T-helper 1 cell (primary cell): Measurements from ENCODE around the gene STPG3.

Experiments
- DNase-seq, 5 donors: peaks; one replicate each; pipeline ENCODE4 v3.0.0-alpha.2; 2012 to 2020

The STPG3 gene

DNA sequence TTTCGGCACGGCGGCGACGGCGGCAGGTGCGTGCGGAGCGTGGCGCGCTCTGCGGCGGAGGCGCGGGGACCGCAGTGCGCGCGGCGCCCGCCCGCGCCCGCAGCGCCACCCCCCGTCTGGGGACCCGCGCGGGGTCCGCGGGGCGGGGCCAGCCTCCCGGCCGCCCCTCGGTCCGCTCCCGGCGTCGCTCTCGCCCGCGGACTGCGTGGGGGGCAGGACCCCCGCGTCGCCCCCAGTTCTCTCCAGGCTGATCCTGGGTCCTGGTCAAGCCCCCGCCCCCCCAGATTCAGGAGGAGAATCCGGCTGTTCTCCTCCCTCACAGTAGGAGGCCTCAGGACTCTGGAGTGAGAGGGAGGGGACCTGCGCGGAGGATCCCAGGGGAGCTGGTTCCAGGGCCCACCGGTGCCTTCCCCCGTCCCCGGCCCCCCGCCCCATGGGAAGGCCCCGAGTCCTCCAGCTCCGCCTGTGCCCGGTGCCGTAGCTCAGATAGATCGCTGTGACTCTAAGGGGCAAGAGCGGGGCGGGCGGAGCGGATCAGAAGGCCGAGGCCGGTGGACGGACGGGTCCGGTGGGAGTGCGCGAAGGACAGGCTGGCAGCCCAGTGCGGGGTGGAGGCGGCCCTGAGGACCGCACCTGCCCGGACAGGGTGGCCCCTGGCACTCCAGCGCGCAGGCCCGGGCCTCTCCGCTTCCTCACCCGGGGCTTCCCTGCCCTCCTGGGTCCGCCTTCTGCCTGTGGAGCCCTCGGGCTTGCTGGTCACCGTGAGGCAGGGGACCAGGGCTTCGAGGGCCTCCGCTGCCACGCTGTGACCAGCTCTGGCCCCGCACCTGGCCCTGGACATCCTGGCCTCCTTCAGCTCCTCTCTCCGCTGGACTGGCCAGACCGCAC is 28.7 kb upstream of the STPG3 start, which contains the start of gene RNF208:
Gene RNF208, minus strand, starts transcription at position 51 of the 888 bp plus-strand sequence. CDS start 1,028 bp downstream, outside the sequence.
- no peak for DNase-seq

DNA sequence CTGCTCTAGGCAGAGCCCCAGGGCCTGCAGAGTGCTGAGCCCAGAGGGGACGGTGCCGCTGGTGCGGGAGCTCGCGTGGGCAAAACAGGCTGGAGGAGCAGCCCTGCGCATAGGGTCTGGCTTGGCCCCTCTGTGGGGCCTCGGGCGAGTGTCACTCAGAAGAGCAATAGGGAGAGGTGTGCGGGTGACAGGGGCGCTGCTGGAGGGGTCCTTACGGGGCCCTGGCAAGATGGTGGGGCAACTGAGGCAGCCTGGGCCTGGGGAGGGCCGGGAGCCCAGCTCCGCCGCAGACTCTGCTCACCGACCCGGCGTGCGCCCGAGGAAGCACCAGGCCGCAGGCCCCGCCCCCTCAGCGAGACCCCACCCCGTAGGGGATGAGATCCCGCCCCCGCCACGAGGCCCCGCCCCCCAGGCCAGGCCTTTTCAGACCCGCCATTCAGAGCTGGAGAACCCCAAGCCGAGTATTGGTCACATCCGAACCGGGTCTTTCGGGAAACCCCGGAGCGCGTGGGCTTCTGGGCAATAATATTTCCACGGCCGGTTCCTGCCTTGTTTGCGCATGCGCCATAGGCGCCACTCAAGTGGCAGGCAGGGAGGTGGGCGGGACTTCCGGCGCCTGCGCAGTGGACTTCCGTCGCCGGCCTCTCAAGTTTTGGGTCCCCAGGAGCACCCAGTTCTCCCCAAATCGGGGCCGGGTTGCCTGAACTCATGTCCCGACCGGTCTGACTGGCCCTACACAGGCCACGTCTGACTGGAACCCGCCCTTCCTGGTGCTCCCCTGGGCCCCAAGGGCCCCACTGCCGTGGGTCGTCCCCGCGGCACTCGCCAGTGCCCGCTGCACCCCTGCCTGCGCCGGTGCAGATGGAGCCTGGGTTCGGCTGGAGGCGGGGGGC is 27.8 kb upstream of the STPG3 start:
- peak; percentile 95 to 99 (median 97) for DNase-seq

DNA sequence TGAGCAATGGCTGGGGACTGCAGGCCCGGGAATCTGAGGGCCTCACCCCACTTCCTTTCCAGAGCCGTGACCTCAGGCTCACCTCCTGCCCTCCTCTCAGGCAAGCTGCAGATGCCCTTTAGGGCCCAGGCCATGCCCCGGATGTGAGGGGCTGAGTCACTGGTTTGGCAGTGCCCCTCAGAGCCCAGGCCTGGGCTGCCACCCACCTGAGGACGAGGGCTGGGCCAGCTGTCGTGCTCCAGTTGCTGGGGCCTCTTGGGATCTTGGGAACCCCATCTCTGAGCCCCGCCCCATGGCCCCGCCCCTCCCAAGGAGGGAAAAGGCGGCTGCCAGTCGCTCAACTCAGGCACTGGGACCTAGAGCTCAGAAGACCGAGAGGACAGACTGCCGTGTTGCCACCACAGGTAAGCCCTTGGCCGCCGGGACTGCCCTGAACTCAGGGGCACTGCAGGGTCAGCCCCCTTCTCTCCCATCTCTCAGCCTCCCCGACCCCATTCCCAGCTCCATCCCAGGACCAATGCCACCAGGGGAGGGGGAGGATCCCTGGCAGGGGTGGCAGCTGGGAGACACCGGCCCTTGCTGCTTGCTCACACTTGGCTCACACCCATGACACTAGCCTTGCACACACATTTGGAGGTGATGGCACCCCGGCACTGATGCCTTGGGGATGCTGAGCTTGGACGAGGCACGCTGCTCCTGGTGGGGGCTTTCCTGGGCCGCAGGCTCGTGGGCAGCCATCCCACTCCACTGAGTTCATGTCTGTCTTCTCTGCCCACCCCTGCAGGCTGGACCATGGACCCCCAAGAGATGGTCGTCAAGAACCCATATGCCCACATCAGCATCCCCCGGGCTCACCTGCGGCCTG is 26.0 kb upstream of the STPG3 start, which contains the start of gene CYSRT1:
Gene CYSRT1, plus strand, starts transcription at position 345 of the 865 bp plus-strand sequence. Its CDS starts 448 bp downstream, at position 793.
- no peak for DNase-seq

DNA sequence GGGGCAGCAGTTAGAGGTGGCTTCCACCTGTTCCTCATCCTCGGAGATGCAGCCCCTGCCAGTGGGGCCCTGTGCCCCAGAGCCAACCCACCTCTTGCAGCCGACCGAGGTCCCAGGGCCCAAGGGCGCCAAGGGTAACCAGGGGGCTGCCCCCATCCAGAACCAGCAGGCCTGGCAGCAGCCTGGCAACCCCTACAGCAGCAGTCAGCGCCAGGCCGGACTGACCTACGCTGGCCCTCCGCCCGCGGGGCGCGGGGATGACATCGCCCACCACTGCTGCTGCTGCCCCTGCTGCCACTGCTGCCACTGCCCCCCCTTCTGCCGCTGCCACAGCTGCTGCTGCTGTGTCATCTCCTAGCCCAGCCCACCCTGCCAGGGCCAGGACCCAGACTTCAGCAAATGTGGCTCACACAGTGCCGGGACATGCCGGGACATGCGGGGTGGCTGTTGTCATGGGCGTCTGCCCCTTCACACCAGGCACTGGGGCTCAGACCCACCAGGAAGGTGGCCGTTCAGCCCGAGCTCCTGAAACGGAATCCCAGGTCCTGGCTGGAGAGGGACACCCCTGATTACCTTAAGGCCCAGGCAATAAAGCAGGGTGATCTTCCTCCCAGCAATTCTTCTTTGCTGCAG is 25.3 kb upstream of the STPG3 start:
- no peak for DNase-seq

DNA sequence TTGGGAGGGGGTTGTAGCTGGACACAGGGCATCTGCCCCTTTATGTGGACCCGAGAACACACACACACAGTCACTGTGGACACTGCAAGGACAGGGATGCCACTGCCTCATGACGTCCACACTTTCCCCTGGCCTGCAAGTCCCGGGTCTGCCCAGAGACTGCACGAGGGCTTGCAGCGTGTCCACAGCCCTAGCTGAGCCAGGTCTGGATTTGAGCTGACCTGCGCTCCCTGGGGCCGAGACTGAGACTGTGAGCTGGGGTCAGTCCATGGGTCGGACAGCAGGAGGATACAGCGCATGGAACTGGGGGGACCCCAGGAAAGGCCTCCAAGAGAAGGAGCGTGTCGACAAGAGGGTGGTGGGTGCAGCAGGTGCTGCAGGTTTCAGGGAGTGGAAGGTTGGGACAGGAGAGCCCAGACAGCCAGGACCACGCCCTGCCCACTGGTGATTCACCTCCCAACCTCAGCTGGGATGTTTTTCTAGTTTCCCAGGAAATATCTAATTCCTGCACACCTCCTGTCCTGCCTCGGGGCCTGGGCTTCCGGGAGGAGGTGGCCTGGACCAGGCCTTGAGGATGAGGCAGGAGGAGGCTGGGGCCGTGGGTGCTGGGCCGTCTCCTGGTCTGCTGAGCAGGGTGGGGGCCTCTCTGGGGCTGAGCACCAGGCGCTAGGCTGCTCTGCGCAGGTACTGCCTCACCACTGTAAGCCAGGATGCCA is 24.6 kb upstream of the STPG3 start:
- no peak for DNase-seq

DNA sequence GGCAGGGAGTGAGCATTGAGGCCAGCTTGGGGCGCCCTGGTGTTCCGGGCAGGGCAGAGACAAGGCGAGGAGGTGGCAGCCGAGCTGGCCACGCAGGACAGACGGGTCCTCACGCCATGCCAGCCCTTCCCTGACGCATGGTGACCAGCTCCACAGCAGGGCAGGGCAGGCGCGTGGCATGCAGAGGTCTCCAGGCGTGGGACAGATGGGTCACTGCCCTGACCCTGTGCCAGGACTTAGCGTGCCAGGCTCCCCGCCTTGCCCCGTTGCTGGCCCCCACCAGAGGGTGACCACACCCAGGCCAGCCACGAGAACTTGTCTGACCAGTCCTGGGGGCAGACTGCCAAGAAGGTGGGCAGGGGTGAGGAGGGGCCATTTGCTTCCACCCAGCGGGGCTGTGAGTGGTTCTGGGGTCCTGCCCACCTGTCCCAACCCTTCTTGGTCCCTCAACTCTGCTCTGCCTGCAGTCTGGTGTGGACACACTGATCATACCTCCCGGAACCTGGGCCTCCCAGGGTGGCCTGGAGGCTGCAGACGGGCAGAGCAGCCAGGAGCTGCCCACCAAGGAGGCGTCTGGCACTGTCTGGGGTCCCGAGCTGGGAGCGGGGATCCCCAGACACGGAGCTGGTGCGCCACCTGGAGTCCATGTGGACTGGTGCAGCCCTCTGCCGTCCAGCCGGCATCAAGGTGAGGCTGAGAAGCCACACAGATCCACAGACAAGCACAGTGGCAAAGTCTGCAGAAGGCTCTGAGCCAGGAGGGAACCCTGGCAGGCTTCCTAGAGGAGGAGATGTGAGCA is 23.8 kb upstream of the STPG3 start, which contains the start of gene RNF224:
Gene RNF224, plus strand, starts transcription at position 449 of the 799 bp plus-strand sequence. CDS start 834 bp downstream, outside the sequence.
- peak; percentile 55 to 78 (median 75) for DNase-seq

DNA sequence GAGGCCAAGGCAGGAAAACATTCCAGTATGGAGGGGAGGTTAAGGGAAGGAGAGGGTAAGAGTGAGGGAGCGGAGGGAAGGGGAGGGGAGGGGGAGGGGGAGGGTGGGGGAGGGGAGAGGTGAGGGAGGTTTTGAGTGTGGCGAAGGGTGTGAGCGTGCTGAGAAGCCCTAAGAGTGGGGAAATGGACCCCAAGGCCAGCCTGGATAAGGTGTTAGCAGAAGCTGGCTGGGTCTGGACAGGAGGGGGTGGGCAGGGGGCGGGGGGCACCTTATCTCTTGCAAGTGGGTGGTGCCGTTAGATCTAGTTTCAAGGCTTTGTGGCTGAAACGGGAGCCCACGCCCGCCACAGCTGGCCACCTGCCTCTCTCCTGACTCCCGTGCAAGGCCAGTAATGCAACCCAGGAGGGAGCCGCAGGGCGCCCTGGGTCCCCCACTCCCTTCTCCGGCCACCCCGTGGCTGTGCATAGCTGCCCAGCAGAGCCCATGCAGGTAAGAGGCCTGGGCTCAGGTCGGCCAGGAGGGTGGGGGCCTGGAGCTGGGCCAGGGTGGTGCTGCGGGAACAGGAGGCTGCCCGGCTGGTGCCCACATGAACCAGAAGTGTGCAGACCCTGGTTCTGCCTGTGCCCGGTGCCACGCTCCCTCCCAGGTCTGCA is 23.1 kb upstream of the STPG3 start:
- DNase-seq, result no peak

DNA sequence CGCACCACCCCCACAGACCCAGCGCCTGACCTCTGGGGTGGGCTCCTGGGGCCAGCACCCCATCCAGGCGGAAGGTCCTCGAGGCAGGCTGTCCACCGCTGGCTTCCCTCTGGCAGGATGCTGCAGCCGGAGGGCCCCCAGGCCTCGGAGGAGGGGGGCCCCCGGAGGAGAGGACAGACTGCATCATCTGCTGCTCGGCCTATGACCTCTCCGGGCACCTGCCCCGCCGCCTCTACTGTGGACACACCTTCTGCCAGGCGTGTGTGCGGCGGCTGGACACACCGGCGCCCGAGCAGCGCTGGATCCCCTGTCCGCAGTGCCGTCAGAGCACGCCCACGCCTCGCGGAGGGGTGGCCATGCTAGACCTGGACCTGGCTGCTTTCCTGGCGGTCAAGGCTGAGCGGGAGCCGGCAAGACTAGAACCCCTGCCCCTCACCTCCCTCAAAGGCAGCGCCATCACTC is 22.5 kb upstream of the STPG3 start:
- no peak for DNase-seq

DNA sequence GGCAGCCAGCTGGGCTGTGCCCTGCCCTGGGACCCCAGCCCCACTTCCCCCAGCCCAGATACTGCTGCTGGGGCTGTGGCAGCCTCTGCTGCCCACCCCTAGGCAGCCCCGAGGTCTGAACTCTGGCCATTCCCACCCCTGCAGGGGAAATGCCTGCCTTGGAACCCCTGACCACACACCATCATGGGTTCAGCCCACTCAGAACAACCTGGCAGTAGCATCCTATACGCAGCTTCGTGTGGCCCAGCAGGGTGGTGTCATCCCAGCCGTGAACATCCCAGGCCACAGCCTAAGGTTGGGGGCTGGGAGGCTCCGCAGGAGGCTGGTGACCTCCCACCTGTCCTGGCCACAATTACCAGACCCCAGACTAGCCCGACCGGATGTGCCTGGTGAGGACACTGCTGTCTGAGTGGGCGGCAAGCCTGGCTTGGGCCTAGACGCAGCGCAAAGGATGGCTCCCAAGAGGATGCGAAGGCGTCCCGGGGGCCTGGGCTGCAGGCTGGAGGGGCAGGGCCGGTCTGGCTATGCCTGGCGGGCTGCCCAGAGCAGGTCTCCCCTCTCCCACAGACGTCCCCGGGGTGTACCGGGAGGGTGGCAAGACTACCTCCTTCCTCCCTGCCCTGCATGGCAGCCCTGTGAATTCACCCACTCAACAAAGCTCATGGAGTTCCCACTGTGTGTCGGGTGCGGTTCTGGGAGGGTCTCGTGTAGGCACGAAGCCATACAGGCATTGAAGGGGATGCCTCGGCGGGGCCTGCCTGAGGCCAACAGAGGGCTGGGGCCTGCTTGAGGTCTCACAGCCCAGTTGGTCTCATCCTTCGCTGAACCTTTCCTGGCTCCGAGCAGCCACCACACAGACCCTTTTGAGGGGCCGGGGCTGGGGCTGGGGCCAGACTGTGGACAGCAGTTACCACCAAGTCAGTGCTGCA is 21.9 kb upstream of the STPG3 start:
- no peak for DNase-seq

DNA sequence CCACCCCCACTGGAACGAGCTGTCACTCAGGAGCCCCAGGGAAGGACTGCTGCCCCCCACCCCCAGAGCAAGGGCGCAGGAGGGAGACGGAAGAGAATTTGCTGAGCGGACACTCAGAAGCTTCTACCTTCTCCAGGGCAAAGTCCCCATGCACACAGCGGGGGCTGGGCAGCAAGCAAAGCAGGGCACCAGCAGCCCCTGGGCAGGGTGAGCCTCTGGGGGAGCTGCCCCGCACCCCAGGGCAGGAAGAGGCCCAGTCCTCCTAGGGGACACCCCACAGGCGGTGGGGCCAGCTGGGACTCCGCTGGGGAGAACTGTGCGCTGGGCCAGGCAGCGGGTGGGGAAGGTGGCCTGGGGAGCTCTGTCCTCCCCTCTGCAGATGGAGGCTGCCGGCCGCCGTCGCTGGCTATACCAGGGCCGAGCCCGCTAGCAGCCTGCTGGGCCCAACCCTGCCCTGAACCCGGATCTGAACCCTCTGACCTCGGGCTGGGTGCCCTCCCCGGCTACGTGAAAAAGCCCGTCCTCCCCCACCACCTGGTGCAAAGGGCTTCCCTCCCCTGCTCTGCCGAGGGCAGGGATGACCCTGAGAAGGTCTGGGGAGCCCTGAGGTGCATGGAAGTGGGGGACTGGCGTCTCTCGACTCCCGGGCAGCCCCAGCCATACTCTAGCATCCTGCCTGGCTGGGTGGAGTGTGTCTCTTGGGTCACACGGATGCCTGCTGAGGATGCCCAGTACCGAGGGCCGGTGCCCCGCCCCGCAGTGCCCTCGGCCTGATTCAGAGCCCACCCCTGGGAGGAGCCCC is 21.0 kb upstream of the STPG3 start:
- DNase-seq, result no peak

DNA sequence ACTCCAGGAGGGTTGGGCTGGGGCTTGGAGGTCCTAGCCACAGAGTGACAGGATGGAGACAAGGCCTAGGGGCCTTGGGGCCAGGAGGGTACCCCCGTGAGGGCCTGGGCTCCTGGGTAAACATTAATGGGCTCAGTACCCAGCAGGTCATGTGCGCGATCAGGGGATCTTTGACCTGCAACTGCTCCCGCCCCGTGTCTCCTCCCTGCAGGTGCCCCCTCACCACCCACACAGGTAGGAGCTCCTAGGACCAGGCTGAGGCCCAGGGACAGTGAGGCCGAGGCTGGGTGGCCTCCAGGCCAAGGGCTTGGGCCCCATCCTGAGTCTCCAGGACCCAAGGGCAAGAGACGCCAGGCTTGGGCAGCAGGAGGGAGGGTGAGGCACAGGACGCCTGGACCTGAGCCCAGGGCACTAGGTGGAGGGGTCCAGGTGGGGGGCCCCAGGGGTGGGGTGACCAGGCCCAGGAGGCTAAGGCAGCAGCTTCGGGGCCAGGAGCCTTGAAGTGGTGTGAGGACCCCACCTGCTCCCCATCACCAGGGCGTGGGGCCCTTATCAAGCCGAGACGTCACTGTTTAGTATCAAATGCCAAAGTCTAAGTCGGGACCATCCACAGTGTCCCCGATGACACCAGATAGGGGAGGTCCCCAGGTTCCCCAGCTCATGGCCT is 20.2 kb upstream of the STPG3 start, which contains the start of gene SLC34A3:
Gene SLC34A3, plus strand, starts transcription at position 197 of the 667 bp plus-strand sequence. CDS start 802 bp downstream, outside the sequence.
- no peak for DNase-seq

DNA sequence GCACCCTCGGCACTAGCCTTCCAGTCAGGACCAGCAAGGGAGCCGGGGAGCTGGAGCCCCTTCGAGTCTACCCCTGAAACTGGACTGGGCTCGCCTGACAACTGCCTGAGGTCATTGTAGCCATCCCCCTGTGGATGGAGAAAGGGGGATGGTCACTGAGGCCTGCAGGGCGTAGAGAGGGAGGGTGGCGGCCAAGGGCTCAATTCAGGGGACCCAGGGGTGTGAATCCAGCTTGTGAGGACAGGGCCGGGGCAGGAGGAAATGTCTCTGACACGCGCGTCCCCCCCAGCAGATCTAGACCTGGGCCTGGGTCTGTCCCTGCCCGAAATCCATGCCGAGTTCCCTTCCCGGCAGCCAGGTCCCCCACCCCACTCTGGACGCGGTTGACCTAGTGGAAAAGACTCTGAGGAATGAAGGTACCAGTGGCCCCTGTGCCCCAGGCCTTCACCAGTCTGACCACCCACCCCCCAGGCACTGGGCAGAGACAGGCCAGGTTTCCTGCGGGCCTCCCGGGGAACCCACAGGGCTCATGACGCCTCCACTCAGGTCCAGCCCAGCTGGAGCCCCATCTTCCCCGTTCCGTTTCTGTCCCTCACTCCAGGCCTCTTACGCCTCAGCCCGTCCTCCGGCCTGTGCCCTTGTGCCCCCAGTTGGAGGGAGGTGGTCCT is 19.6 kb upstream of the STPG3 start:
- no peak for DNase-seq

DNA sequence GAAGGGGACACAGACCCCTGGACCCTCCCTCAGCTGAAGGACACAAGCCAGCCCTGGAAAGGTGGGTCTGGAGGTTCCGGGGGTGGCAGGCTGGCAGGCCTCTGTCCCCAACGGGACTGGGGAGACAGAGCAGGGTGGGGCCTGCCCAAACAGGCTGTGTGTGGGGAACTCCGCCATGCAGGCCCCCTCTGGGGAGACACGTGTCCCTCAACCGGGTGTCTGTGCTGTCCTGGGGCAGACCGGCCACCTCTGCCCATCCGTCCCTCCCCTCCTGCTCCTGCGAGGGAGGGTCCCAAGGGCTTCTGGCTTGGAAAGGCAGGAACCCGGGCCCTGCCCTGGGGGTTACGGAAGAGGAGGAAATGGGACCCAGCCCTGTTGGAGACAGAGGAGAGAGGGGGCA is 19.0 kb upstream of the STPG3 start:
- DNase-seq, result no peak

DNA sequence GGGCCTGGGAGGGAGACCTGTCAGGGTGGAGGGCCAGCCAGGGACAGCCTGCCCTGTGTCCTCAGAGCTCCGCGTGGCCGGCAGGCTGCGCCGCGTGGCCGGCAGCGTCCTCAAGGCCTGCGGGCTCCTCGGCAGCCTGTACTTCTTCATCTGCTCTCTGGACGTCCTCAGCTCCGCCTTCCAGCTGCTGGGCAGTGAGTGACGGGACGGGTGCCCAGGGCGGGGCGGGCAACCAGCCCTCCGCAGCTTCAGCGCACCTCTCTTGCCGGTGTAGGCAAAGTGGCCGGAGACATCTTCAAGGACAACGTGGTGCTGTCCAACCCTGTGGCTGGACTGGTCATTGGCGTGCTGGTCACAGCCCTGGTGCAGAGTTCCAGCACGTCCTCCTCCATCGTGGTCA is 18.6 kb upstream of the STPG3 start:
- DNase-seq, result no peak

DNA sequence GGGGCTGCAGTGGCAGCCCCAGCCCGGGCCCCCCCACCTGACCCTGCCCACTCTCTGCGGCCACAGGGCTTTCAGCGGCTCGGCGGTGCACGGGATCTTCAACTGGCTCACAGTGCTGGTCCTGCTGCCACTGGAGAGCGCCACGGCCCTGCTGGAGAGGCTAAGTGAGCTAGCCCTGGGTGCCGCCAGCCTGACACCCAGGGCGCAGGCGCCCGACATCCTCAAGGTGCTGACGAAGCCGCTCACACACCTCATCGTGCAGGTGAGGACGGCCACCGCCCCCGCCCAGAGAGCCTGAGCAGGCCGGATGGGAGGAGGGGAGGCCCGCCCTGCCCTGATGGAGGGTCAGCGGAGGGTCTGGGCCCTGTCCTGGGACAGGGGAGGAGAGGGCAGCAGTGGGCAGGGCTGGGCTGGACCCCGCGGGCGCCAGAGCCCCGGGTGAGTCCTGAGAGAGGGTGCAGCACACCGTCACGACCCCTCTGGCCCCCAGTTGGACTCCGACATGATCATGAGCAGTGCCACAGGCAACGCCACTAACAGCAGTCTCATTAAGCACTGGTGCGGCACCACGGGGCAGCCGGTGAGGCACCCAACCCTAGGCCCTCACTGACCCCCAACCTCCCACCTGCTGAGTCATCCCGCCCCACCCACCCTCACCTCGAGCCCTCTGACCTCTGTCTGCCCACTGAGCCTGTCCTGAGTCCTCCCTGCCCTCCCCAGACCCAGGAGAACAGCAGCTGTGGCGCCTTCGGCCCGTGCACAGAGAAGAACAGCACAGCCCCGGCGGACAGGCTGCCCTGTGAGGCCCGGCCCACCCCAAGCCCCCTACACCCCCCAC is 17.7 kb upstream of the STPG3 start:
- DNase-seq, result no peak
